Mucosa of descending colon (tissue), 3 donors: ENCODE data around the gene GJA1. TPM values are rescaled to one million over a fixed set of nuclear protein-coding genes. Genes with fewer than 3 reads are reported as not detected.
"Not testable (repeated sequence)": the region's sequence is repeated elsewhere in the genome, so short reads cannot be mapped to it uniquely, and the experiment has no call there.

Experiments used
- ATAC-seq: fragments of 200-7000 bp; cut with Tn5 transposase; one replicate; pipeline ENCODE4 v1.9.1; 2020; ENCODE audit warnings: mild to moderate bottlenecking, moderate library complexity
- DNase-seq, 3 donors: peaks; one replicate each; pipeline ENCODE4 v3.0.0-alpha.2; 2020
- H3K36me3 ChIP-seq: fragments of 200-600 bp; one replicate; pipeline ENCODE4 v1.8.0; 2021; ENCODE audit warnings: low read depth, mild to moderate bottlenecking
- H3K4me1 ChIP-seq: fragments of 200-600 bp; one replicate; pipeline ENCODE4 v1.8.0; 2021; ENCODE audit warnings: low read depth, mild to moderate bottlenecking
- H3K4me3 ChIP-seq: fragments of 200-600 bp; one replicate; pipeline ENCODE4 v1.8.0; 2021; ENCODE audit warnings: mild to moderate bottlenecking
- H3K9me3 ChIP-seq: fragments of 200-600 bp; one replicate; pipeline ENCODE4 v1.8.0; 2021; ENCODE audit warnings: mild to moderate bottlenecking
- intact Hi-C, 2 donors: fragments of 100-400 bp; cut with DNase I in 1 of 2; cut with micrococcal nuclease in 1 of 2; formaldehyde crosslinking; loops; one replicate each; pipeline versions ENCODE4 v1.11.0 to v1.11.1; 2022; cut with DNase I, micrococcal nuclease
- total RNA-seq, 3 donors: library from RNA; stranded (reverse); fragmentation: NEBNext Ultra II Directional in 2 of 3; extraction: Animal tissue kit (Norgen Biotek cat#: 25700) in 2 of 3; gene quantifications; one replicate each; pipeline versions ENCODE4 v1.2.1 to v1.2.4, GENCODE V29; 2021 to 2023
- TF ChIP-seq, protein P1 (sequence below): fragments of 200-600 bp; IDR thresholded peaks from one replicate; pipeline ENCODE4 v1.8.0; 2022; ENCODE audit warnings: antibody characterized with exemption, mild to moderate bottlenecking
- donor health status: DM: no; HTN: no; CAD: no; lungs with moderate emphysema.
- donor health status: DM: no; HTN: no; CAD: no.
- donor health status: DM: no; HTN: yes; CAD: no.

Gene GJA1
- total RNA-seq, 3 donors from 2014 or later, result 5.1 to 13.2 (median 10.9) TPM

DNA sequence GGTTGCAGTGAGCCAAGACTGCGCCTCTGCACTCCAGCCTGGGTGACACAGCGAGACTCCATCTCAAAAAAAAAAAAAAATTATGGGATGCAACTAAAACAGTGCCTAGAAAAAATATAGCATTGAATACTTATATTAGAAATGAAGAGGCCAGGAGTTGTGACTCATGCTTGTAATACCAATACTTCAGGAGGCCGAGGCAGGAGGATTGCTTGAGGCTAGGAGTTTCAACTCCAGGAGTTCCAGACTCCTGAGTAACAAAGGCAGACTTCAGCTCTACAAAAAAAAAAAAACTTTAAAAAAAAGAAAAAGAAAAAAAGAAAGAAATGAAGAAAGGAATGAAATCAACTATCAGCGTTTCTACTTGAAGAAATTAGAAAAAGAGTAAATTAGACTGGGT is 17.1 kb upstream of the GJA1 start:
- Histone ChIP-seq H3K4me1 (no peaks in the 10 kb centered on the region), H3K4me3 (no peak overlapping the region), H3K36me3 (no peaks in the 10 kb centered on the region), H3K9me3 (no peaks in the 10 kb centered on the region)
- TF ChIP-seq, protein P1, sequence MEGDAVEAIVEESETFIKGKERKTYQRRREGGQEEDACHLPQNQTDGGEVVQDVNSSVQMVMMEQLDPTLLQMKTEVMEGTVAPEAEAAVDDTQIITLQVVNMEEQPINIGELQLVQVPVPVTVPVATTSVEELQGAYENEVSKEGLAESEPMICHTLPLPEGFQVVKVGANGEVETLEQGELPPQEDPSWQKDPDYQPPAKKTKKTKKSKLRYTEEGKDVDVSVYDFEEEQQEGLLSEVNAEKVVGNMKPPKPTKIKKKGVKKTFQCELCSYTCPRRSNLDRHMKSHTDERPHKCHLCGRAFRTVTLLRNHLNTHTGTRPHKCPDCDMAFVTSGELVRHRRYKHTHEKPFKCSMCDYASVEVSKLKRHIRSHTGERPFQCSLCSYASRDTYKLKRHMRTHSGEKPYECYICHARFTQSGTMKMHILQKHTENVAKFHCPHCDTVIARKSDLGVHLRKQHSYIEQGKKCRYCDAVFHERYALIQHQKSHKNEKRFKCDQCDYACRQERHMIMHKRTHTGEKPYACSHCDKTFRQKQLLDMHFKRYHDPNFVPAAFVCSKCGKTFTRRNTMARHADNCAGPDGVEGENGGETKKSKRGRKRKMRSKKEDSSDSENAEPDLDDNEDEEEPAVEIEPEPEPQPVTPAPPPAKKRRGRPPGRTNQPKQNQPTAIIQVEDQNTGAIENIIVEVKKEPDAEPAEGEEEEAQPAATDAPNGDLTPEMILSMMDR, result no peak
- ATAC-seq, result no peak
- intact Hi-C loops, result loop anchor here in 1 of 2 donors (10.0 kb wide), 1 partner anchor 766 kb away; no protein-coding TSS in a partner anchor
- no peak for DNase-seq

DNA sequence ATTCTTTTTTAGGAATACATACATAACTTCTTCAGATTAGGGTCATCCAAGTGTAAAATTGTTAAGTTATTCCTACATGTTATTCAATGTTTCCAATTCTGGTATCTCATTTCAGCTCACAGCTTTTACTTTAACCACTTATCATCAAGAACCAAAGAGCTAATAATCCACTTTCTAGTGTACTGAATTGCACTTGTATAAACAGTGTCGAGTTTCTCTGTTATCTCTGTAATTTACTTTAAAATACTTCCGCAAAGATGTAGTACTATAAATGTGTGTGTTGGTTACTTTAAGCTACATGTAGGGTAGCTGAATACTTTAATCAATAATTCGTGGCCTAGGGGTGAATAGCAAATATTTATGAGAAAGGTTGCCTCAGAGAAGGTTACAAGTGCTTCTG is 8.8 kb upstream of the GJA1 start:
- intact Hi-C loops, result no loop called here
- ATAC-seq (no peak), DNase-seq (no peak)
- Histone ChIP-seq H3K36me3 (no peaks in the 10 kb centered on the region), H3K4me3 (no peak overlapping the region), H3K4me1 (peaks cover 5% of the 10 kb centered on the region), H3K9me3 (no peaks in the 10 kb centered on the region)
- TF ChIP-seq, protein P1, result no peak

DNA sequence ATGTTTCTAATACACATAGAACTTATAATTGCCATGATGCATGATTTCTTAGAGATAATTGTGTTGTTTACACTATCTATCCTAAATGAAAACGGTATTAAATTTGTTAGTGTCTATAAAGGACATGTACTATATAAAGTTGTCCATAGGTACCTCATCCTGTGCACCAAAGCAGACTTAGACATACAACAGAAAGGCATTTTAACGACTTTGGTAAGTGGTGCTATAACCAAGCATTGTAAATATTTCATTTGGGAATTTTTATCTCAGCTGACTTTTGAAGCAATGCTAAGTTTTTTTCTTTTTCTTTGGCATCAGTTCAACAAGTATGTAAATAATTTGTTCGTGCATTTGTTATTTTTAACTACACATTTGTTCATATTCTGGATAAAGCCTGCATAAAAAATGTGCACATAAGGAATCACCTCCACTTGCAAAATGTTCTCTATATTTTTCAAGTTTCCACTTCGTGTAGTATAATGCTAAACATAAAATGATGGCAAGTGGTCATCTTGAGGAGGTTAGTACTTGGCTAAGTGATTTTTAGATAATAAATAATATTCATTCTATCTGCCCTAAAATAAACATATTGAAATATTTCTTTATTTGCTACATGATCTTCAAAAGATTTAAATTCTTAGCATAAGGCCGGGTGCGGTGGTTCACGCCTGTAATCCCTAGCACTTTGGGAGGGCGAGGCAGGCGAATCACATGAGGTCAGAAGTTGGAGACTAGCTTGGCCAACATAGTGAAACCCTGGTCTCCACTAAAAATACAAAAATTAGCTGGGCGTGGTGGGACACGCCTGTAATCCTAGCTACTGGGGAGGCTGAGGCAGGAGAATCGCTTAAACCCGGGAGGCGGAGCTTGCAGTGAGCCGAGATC is 6.3 kb upstream of the GJA1 start:
- Histone ChIP-seq H3K36me3 (no peaks in the 10 kb centered on the region), H3K4me1 (peaks cover 5% of the 10 kb centered on the region), H3K9me3 (no peaks in the 10 kb centered on the region), H3K4me3 (no peak overlapping the region)
- TF ChIP-seq, protein P1, result no peak
- ATAC-seq (no peak), DNase-seq (no peak)
- intact Hi-C loops, result no loop called here

DNA sequence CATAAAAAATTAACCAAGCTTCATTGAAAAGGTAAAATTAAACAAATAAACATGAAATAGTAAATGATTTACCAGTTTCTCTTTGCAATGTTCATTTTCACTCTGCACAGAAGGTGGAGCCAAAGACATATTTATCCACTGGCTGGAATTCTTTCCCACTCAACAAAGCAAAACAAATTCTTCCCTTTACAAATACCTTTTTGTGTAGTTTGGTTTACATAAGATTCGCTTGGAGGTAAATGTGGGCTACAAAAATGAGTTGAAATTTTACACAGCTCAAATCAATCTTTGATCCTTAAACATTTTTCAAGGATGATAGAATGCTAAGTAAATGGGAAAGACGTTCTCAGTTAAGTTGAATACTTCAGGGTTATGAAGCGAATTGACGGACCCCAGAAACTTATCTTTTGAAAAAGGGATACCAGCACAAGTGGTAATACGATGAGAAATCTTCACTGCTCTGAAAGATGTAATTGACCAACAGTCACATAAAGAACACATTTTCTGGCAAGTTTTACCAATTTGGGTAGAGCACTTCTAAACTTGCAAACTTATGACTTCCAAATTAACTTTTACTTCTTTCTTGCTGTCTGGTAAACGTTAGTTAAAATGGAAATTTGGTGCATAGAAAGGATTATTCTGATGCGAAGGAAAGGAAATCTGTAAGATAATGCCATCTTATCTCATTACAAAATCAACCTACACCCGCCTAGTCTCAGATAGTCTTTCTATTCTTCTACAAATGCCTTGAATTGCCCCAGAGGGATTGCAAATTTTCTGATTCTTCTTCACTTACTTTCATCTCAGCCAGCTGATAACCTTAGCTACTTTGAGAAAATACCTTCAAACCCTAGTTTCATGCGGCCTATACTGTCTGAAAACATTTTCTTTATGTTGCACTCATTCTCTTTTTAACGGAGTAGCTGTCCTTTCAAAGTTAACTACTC is 4.7 kb upstream of the GJA1 start:
- ATAC-seq, result no peak

DNA sequence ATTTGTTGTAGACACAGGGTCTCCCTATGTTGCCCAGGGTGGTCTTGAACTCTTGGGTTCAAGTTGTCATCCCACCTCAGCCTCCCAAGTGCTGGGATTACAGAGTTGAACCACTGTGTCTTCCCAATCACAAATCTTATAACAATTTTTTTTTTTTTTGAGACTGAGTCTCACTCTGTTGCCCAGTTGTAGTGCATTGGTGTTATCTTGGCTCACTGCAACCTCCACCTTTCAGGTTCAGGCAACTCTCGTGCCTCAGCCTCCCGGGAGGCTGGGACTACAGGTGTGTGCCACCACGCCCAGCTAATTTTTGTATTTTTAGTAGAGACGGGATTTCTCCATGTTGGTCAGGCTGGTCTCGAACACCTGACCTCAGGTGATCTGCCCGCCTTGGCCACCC is 3.7 kb upstream of the GJA1 start:
- intact Hi-C loops, result loop anchor here (10.0 kb wide), 2 partner anchors 413 to 603 kb away; no protein-coding TSS in a partner anchor
- not testable (repeated sequence) for H3K36me3 ChIP-seq, DNase-seq

More for the DNA sequence above, 4.7 kb upstream of the GJA1 start:
- DNase-seq, result peak in 1 of 3 donors; percentile 18
- TF ChIP-seq, protein P1, result no peak
- Histone ChIP-seq H3K9me3 (no peaks in the 10 kb centered on the region), H3K4me1 (peaks cover 5% of the 10 kb centered on the region), H3K36me3 (no peaks in the 10 kb centered on the region), H3K4me3 (no peak overlapping the region)
- intact Hi-C loops, result loop anchor here (10.0 kb wide), 2 partner anchors 414 to 604 kb away; no protein-coding TSS in a partner anchor

More for the DNA sequence above, 3.7 kb upstream of the GJA1 start:
- H3K4me3 ChIP-seq, H3K9me3 ChIP-seq, H3K4me1 ChIP-seq, ATAC-seq: not testable (repeated sequence)
